ENCODE results near the gene CFTR. TPM values are rescaled to one million over a fixed set of nuclear protein-coding genes. Genes with fewer than 3 reads are reported as not detected.

CFTR gene
- total RNA-seq, 1 experiment from 2014 or later = 0.19 TPM

DNA sequence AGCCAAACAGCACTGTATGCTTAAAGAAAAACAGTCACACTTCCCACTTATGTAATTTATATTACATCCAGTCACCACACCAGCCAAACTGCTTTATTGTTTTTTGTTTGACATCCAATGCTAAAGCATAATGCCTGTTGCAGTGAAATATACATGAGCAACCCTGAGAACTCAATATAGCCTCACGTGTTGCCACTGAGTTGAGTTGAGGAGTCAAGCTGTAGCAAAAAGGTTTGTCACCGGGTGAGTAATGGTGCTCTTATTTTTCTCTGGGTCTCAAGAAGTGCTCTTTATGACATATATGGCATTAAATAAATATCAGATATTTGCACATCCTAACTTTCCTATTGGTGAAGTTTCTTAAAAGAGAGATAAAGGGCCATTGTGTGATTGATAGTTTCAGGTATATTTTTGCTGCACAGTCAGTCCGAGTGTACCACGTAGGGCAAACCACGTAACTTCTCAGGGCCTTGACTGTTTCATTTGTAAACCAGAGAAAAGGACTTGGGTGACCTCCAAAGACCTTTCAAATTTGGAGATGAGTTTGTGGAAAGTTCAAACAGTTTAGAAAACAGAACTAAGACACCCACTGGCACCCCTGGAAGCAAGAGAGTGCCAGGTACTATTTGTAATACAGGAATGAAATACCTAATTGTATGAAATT is 168.5 kb downstream of the CFTR start:
- ChIA-PET POLR2A (ENCODE audit: low non-redundant PET) (no interaction called here), CTCF (interaction anchor here (0.5 kb wide), 1 partner anchor 548 kb away, joined by 3 read pairs; no protein-coding TSS in a partner anchor)
- TF ChIP-seq, protein P1, sequence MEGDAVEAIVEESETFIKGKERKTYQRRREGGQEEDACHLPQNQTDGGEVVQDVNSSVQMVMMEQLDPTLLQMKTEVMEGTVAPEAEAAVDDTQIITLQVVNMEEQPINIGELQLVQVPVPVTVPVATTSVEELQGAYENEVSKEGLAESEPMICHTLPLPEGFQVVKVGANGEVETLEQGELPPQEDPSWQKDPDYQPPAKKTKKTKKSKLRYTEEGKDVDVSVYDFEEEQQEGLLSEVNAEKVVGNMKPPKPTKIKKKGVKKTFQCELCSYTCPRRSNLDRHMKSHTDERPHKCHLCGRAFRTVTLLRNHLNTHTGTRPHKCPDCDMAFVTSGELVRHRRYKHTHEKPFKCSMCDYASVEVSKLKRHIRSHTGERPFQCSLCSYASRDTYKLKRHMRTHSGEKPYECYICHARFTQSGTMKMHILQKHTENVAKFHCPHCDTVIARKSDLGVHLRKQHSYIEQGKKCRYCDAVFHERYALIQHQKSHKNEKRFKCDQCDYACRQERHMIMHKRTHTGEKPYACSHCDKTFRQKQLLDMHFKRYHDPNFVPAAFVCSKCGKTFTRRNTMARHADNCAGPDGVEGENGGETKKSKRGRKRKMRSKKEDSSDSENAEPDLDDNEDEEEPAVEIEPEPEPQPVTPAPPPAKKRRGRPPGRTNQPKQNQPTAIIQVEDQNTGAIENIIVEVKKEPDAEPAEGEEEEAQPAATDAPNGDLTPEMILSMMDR (conservative IDR thresholded peaks at IDR 0.05; ENCODE audit: low read depth, low read length) = no peak
- no peak for TF ChIP-seq EZH2 (IDR thresholded peaks at IDR 0.05; ENCODE audit: borderline replicate concordance, low read depth, low read length, poor library complexity, severe bottlenecking)
- Histone ChIP-seq H3K9me3 (ENCODE audit: low read depth, low read length, poor library complexity, severe bottlenecking) (no peaks in the 10 kb centered on the region), H3K27ac (ENCODE audit: low read depth, low read length, poor library complexity, severe bottlenecking) (no peak overlapping the region), H3K27me3 (replicated peaks; ENCODE audit: insufficient read depth, low read depth, low read length, poor library complexity) (no peaks in the 10 kb centered on the region), H3K4me3 (ENCODE audit: low read depth, low read length, poor library complexity, severe bottlenecking) (no peak overlapping the region), H3K4me1 (ENCODE audit: insufficient read depth, low read length, poor library complexity, severe bottlenecking) (no peaks in the 10 kb centered on the region), H3K36me3 (ENCODE audit: insufficient read depth, low read length, poor library complexity, severe bottlenecking) (no peaks in the 10 kb centered on the region)
- intact Hi-C loops (cut with micrococcal nuclease; ENCODE audit: unreplicated experiment) = no loop called here
- BruUV-seq (replicated peaks) = no TSS peak
- DNase-seq (ENCODE audit: low spot score) = no peak

DNA sequence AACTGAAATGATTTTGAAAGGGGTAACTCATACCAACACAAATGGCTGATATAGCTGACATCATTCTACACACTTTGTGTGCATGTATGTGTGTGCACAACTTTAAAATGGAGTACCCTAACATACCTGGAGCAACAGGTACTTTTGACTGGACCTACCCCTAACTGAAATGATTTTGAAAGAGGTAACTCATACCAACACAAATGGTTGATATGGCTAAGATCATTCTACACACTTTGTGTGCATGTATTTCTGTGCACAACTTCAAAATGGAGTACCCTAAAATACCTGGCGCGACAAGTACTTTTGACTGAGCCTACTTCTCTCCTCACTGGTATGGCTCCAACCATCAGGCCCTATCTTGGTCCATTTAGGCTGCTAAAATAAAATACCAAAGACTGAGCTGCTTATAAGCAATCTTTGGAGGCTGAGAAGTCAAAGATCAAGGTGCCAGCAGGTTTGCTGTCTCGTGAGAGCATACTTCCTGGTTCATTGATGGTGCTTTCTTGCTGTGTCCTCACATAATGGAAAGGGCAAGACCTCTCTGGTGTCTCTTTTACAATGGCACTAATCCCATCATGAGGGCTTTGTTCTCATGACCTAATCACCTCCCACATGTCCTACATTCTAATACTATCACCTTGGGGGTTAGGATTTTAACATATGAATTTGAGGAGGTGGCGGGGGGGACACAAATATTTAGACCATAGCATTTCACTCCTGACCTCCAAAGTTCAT is 173.3 kb downstream of the CFTR start:
- intact Hi-C loops (cut with micrococcal nuclease; ENCODE audit: unreplicated experiment) = no loop called here

DNA sequence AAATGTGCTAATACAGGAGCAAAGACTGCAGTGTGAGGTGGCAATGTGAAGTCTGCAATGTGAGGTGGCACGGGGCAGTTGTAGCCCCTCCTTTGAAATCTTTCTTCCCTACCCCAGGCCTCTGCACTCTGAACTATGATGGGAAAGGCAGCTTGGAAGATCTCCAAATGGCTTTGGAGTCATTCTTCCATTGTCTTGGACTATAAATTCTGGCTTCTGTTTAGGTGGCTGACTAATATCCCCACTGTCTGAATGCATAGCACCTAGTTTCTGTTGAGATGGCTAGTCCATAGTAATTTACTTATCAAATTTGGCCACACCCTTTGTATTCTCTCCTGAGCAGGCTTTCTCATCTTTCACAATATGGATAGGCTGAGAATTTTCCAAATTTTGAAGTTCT is 175.0 kb downstream of the CFTR start:
- Histone ChIP-seq H3K27ac (ENCODE audit: low read depth, low read length, poor library complexity, severe bottlenecking) (no peak overlapping the region), H3K27me3 (replicated peaks; ENCODE audit: insufficient read depth, low read depth, low read length, poor library complexity) (no peaks in the 10 kb centered on the region), H3K9me3 (ENCODE audit: low read depth, low read length, poor library complexity, severe bottlenecking) (no peaks in the 10 kb centered on the region), H3K4me3 (ENCODE audit: low read depth, low read length, poor library complexity, severe bottlenecking) (no peak overlapping the region), H3K4me1 (ENCODE audit: insufficient read depth, low read length, poor library complexity, severe bottlenecking) (no peaks in the 10 kb centered on the region), H3K36me3 (ENCODE audit: insufficient read depth, low read length, poor library complexity, severe bottlenecking) (no peaks in the 10 kb centered on the region)
- BruUV-seq (replicated peaks) = no TSS peak
- no peak for TF ChIP-seq EZH2 (IDR thresholded peaks at IDR 0.05; ENCODE audit: borderline replicate concordance, low read depth, low read length, poor library complexity, severe bottlenecking)
- TF ChIP-seq, protein P1 (conservative IDR thresholded peaks at IDR 0.05; ENCODE audit: low read depth, low read length) = no peak
- POLR2A ChIA-PET (ENCODE audit: low non-redundant PET) = no interaction called here
- intact Hi-C loops (cut with micrococcal nuclease; ENCODE audit: unreplicated experiment) = no loop called here
- CTCF ChIA-PET = no interaction called here
- DNase-seq (ENCODE audit: low spot score) = no peak

More for the DNA sequence above, 173.3 kb downstream of the CFTR start:
- H3K27me3 ChIP-seq (replicated peaks; ENCODE audit: insufficient read depth, low read depth, low read length, poor library complexity) = no peaks in the 10 kb centered on the region
- H3K36me3 ChIP-seq (ENCODE audit: insufficient read depth, low read length, poor library complexity, severe bottlenecking) = no peaks in the 10 kb centered on the region
- TF ChIP-seq, protein P1 (conservative IDR thresholded peaks at IDR 0.05; ENCODE audit: low read depth, low read length) = no peak
- TF ChIP-seq EZH2 (IDR thresholded peaks at IDR 0.05; ENCODE audit: borderline replicate concordance, low read depth, low read length, poor library complexity, severe bottlenecking) = no peak
- POLR2A ChIA-PET (ENCODE audit: low non-redundant PET) = no interaction called here
- DNase-seq (ENCODE audit: low spot score) = no peak
- BruUV-seq (replicated peaks) = no TSS peak
- H3K9me3 ChIP-seq (ENCODE audit: low read depth, low read length, poor library complexity, severe bottlenecking) = no peaks in the 10 kb centered on the region
- H3K4me1 ChIP-seq (ENCODE audit: insufficient read depth, low read length, poor library complexity, severe bottlenecking) = no peaks in the 10 kb centered on the region
- H3K27ac ChIP-seq (ENCODE audit: low read depth, low read length, poor library complexity, severe bottlenecking) = no peak overlapping the region
- CTCF ChIA-PET = no interaction called here
- no peak overlapping the region for H3K4me3 ChIP-seq (ENCODE audit: low read depth, low read length, poor library complexity, severe bottlenecking)

All from A673 (cell line).